ENCODE data around the gene MB21D2. TPM values are rescaled to one million over a fixed set of nuclear protein-coding genes. Genes with fewer than 3 reads are reported as not detected.

MB21D2 gene
- total RNA-seq, 1 donor from 2014 or later = 8.9 TPM

DNA sequence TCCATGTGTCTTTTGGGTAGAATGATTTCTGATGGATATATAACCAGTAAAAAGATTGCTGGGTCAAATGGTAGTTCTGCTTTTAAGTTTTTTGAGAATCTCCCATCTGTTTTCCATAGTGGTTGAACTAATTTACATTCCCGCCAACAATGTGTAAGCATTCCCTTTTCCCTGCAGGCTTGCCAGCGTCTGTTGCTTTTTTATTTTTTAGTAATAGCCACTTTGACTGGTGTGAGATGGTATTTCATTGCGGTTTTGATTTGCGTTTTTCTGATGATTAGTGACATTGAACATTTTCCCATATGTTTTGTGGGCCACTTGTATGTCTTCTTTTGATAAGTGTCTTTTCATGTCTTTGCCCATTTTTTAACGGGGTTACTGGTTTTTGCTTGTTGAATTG lies 36.3 kb upstream of the MB21D2 start:
- no peaks in the 10 kb centered on the region for H3K9me3 Mint-ChIP-seq (ENCODE audit: low read depth)
- H3K4me1 Mint-ChIP-seq (ENCODE audit: low read depth) = peaks cover 8% of the 10 kb centered on the region
- H3K4me3 Mint-ChIP-seq (ENCODE audit: unreplicated experiment) = no peak overlapping the region
- peaks cover 1% of the 10 kb centered on the region for H3K36me3 Mint-ChIP-seq (ENCODE audit: low read depth)
- TF ChIP-seq, protein P1, sequence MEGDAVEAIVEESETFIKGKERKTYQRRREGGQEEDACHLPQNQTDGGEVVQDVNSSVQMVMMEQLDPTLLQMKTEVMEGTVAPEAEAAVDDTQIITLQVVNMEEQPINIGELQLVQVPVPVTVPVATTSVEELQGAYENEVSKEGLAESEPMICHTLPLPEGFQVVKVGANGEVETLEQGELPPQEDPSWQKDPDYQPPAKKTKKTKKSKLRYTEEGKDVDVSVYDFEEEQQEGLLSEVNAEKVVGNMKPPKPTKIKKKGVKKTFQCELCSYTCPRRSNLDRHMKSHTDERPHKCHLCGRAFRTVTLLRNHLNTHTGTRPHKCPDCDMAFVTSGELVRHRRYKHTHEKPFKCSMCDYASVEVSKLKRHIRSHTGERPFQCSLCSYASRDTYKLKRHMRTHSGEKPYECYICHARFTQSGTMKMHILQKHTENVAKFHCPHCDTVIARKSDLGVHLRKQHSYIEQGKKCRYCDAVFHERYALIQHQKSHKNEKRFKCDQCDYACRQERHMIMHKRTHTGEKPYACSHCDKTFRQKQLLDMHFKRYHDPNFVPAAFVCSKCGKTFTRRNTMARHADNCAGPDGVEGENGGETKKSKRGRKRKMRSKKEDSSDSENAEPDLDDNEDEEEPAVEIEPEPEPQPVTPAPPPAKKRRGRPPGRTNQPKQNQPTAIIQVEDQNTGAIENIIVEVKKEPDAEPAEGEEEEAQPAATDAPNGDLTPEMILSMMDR (IDR thresholded peaks at IDR 0.05) = no peak
- DNase-seq (ENCODE audit: low spot score) = no peak
- peaks cover 5% of the 10 kb centered on the region for H3K27me3 Mint-ChIP-seq (ENCODE audit: low read depth)
- H3K27ac Mint-ChIP-seq (ENCODE audit: unreplicated experiment) = no peak overlapping the region

DNA sequence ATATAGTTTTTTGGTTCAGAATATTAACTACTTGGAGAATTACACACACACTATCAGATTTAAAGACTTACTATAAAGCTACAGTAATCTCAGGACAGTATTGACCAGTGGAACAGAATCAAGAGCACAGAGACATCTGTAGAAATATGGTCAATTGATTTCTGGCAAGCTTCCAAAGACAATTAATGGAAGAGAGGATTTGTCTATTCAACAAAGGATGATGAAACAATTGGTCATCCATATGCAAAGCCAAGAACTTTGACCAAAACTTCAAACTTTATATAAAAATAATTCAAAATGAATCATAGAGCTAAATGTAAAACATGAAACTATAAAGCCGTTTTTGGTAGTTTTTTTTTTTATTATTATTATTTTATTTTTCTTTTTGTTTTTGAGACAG lies 29.8 kb upstream of the MB21D2 start:
- Mint-ChIP-seq H3K27me3 (ENCODE audit: low read depth) (peaks cover 21% of the 10 kb centered on the region), H3K4me1 (ENCODE audit: low read depth) (no peaks in the 10 kb centered on the region), H3K4me3 (ENCODE audit: unreplicated experiment) (no peak overlapping the region), H3K27ac (ENCODE audit: unreplicated experiment) (no peak overlapping the region), H3K9me3 (ENCODE audit: low read depth) (no peaks in the 10 kb centered on the region), H3K36me3 (ENCODE audit: low read depth) (no peaks in the 10 kb centered on the region)
- TF ChIP-seq, protein P1 (IDR thresholded peaks at IDR 0.05) = no peak
- DNase-seq (ENCODE audit: low spot score) = no peak

DNA sequence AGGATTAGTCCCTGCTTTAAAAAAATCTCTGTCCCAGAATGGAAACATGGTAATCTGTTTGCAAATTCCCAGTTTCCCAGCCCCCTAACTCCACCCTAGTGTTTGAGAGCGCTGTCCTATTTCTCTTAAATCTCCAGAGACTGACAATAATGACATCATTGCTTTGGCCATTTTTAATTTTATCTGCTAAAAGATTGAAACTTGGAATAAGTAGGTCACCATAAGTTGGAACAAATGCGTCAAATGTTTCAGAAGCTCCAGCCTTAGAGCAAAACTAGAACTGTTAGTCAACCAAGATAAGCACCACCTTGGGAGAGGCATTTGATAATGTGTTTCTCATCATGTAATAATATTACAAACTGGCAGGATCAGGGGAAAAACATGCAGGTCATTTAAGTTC lies 25.7 kb upstream of the MB21D2 start:
- TF ChIP-seq, protein P1 (IDR thresholded peaks at IDR 0.05) = no peak
- Mint-ChIP-seq H3K27me3 (ENCODE audit: low read depth) (peaks cover 28% of the 10 kb centered on the region), H3K4me1 (ENCODE audit: low read depth) (no peaks in the 10 kb centered on the region), H3K27ac (ENCODE audit: unreplicated experiment) (no peak overlapping the region), H3K9me3 (ENCODE audit: low read depth) (no peaks in the 10 kb centered on the region), H3K36me3 (ENCODE audit: low read depth) (no peaks in the 10 kb centered on the region), H3K4me3 (ENCODE audit: unreplicated experiment) (no peak overlapping the region)
- no peak for DNase-seq (ENCODE audit: low spot score)

DNA sequence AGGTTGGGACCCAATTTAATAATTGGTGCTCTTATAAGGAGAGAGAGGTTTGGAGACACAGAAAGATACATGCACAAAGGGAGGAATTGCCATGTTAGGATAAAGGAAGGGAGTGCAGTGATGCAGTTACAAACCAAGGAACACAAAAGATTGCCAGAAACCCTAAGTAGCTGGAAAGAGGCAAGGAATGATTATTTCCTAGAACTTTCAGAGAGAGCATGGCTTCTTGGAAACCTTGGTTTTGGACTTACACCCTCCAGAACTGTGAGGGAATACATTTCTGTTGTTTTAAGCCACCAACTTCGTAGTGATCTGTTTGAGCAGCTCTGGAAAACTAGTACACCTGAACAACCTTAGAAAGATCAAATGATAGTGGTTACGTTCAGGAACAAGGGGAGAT lies 25.0 kb upstream of the MB21D2 start:
- H3K36me3 Mint-ChIP-seq (ENCODE audit: low read depth) = no peaks in the 10 kb centered on the region
- no peak overlapping the region for H3K4me3 Mint-ChIP-seq (ENCODE audit: unreplicated experiment)
- no peaks in the 10 kb centered on the region for H3K9me3 Mint-ChIP-seq (ENCODE audit: low read depth)
- DNase-seq (ENCODE audit: low spot score) = no peak
- H3K27ac Mint-ChIP-seq (ENCODE audit: unreplicated experiment) = no peak overlapping the region
- no peaks in the 10 kb centered on the region for H3K4me1 Mint-ChIP-seq (ENCODE audit: low read depth)
- TF ChIP-seq, protein P1 (IDR thresholded peaks at IDR 0.05) = no peak
- peaks cover 28% of the 10 kb centered on the region for H3K27me3 Mint-ChIP-seq (ENCODE audit: low read depth)

DNA sequence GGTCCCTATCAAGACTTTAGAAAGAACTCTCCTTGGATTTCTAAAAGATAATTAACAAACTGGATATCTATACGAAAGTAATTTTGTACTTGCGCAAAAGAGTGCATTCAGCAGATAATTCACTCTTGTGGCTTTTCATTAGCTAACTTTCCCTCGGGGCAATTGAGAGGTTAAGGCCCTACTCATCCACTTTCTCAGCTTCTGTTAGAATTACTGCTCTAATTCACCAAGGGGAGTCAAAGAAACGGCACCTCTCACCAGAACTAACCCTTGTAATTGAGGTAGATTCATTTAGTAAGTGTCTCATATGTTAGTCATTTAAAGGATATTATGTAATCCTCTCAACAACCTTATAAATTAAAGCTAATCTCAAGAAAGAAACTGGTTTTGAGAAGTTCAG lies 22.5 kb upstream of the MB21D2 start:
- Mint-ChIP-seq H3K9me3 (ENCODE audit: low read depth) (no peaks in the 10 kb centered on the region), H3K4me1 (ENCODE audit: low read depth) (no peaks in the 10 kb centered on the region), H3K27me3 (ENCODE audit: low read depth) (peaks cover 18% of the 10 kb centered on the region), H3K4me3 (ENCODE audit: unreplicated experiment) (no peak overlapping the region), H3K27ac (ENCODE audit: unreplicated experiment) (no peak overlapping the region), H3K36me3 (ENCODE audit: low read depth) (no peaks in the 10 kb centered on the region)
- TF ChIP-seq, protein P1 (IDR thresholded peaks at IDR 0.05) = no peak
- no peak for DNase-seq (ENCODE audit: low spot score)

All from chondrocyte (in vitro differentiated cells).